22Rv1 (cell line): ENCODE results near the gene CXCR5.

ENCODE experiments used
- H3K27ac ChIP-seq: fragments of 450-650 bp; 2 replicates; pipeline ENCODE4 v1.5.1; 2017
- ZFX ChIP-seq: fragments of 450-650 bp; IDR thresholded peaks from 2 replicates; pipeline ENCODE4 v1.6.1; 2017; ENCODE audit warnings: antibody characterized with exemption, borderline replicate concordance
- TF ChIP-seq, protein P1 (sequence below): fragments of 450-650 bp; IDR thresholded peaks from 2 replicates; pipeline ENCODE4 v1.5.1; 2017; ENCODE audit warnings: mild to moderate bottlenecking

The CXCR5 gene

GRCh38 chr11:118911113-118911879 lies 27.6 kb downstream of the CXCR5 start:
- TF ChIP-seq ZFX = no peak
- TF ChIP-seq, protein P1, sequence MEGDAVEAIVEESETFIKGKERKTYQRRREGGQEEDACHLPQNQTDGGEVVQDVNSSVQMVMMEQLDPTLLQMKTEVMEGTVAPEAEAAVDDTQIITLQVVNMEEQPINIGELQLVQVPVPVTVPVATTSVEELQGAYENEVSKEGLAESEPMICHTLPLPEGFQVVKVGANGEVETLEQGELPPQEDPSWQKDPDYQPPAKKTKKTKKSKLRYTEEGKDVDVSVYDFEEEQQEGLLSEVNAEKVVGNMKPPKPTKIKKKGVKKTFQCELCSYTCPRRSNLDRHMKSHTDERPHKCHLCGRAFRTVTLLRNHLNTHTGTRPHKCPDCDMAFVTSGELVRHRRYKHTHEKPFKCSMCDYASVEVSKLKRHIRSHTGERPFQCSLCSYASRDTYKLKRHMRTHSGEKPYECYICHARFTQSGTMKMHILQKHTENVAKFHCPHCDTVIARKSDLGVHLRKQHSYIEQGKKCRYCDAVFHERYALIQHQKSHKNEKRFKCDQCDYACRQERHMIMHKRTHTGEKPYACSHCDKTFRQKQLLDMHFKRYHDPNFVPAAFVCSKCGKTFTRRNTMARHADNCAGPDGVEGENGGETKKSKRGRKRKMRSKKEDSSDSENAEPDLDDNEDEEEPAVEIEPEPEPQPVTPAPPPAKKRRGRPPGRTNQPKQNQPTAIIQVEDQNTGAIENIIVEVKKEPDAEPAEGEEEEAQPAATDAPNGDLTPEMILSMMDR = no peak
- peak overlapping the region; percentile 98 for H3K27ac ChIP-seq

- TF ChIP-seq ZFX = no peak
- TF ChIP-seq, protein P1 = no peak
- H3K27ac ChIP-seq = peak overlapping the region; percentile 98
Measured at GRCh38 chr11:118911880-118912741, 28.4 kb downstream of the CXCR5 start.

DNA sequence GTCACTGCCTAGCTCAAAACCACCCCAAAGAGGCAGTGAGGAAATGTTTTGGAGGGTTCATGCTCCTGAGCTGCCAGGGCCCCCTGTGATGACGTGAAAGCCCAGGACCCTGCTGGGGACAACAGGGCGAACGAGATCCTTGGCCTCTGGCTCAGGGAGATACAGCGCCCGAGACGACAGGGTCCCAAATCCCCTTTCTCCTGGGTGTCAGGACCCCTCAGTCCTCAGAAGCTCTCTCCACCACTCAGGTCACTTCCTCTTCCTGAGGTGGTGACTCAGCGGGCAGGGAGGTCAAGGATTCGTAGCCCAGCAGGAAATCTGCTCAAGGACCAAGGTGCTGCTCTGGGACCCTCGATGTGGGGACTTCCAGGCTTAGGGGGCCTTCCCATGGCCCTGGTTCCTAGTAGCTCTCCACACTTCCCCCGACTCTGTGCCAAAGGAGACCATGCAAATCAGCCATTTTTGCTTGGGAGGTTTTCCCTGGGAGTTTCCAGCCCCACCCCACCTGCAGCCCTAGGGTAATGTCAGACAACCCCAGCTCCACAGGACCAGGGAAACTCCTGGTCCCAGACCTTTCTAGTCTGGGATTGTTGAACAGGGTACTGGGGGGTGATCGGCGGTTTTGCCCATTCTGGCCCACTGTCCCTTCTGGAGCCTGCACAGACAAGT lies 29.2 kb downstream of the CXCR5 start:
- TF ChIP-seq, protein P1 = no peak
- no peak for TF ChIP-seq ZFX
- H3K27ac ChIP-seq = peak overlapping the region; percentile 98

DNA sequence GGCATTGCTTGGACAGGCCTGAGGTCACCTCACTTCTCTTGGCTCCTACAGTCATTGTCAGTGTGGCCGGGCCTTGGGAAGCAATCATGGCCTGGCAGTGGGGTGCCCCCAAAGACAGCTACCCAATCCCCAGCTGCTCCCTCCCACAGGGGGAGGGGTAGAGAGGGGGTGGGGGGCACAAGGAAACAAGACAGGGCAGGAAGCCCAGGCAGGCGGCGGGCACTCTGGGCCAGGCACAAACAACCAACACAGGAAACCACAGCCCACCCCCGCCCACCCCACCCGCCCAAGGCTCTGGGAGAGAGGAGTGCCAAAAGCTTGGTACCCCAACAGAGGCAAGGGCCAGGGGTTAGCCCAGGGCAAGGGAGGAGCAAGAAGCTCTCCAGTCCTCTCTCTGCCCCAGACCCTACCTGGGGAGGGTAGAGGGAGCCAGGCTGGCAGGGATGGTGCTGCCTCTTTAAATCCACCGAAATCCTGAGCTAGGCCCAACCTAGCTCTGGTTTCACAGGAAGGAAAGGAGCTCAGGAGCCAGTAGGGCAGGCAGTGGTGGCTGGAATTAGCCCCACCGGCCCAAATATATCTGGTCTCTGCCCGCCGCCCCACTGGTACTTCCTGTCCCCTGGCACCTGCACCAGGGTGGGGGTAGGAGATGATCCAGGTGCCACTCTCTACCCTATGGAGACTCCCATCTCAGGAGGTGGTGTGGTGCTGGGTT lies 29.9 kb downstream of the CXCR5 start:
- H3K27ac ChIP-seq = peak overlapping the region; percentile 98

GRCh38 chr11:118914178-118914918 lies 30.7 kb downstream of the CXCR5 start:
- TF ChIP-seq, protein P1 = no peak
- TF ChIP-seq ZFX = no peak
- peak overlapping the region; percentile 98 for H3K27ac ChIP-seq

More for the DNA sequence above, 29.9 kb downstream of the CXCR5 start:
- TF ChIP-seq ZFX = no peak
- TF ChIP-seq, protein P1 = no peak

DNA sequence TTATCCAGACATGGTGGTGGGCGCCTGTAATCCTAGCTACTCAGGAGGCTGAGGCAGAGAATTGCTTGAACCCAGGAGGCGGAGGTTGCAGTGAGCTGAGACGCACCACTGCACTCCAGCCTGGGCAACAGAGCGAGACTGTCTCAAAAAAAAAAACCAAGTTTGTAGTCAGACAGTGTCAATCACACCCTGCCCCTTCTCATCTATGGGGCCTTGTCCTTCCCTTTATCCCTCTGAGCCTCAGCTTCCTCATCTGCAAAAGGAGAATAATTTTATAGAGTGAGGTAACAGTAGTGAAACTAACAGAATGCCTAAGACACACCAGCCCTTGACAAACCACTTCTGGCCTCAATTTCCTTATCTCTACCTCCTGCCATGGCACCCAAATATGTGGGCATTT lies 31.3 kb downstream of the CXCR5 start:
- H3K27ac ChIP-seq = peak overlapping the region; percentile 98
- no peak for TF ChIP-seq ZFX
- TF ChIP-seq, protein P1 = no peak
